Fibroblast of the aortic adventitia (primary cell): Measurements from ENCODE around the gene ELOVL6. TPM values are rescaled to one million over a fixed set of nuclear protein-coding genes. Genes with fewer than 3 reads are reported as not detected.
"Not testable (repeated sequence)": the region's sequence is repeated elsewhere in the genome, so short reads cannot be mapped to it uniquely, and the experiment has no call there.

Source experiments
- DNase-seq: peaks from one replicate; pipeline ENCODE4 v3.0.0-alpha.2; 2010; ENCODE audit warnings: low read depth
- H3K4me3 ChIP-seq: 2 replicates; pipeline ENCODE4 v1.5.1; 2011; ENCODE audit warnings: low read depth, mild to moderate bottlenecking, control low read depth, low read length, moderate library complexity
- total RNA-seq: library from RNA; depleted of rRNA; stranded (reverse); fragments of >200 nt; gene quantifications from 2 replicates; pipeline ENCODE4 v1.2.3, GENCODE V29; 2012; ENCODE audit warnings: low replicate concordance
- TF ChIP-seq, protein P1 (sequence below): IDR thresholded peaks from 2 replicates; pipeline ENCODE4 v1.5.1; 2011; ENCODE audit warnings: mild to moderate bottlenecking, low read length, control low read depth, inconsistent platforms; ENCODE audit not compliant: insufficient read depth

Gene ELOVL6
- total RNA-seq, 1 donor = 23.0 TPM

- no peak overlapping the region for H3K4me3 ChIP-seq
- TF ChIP-seq, protein P1, sequence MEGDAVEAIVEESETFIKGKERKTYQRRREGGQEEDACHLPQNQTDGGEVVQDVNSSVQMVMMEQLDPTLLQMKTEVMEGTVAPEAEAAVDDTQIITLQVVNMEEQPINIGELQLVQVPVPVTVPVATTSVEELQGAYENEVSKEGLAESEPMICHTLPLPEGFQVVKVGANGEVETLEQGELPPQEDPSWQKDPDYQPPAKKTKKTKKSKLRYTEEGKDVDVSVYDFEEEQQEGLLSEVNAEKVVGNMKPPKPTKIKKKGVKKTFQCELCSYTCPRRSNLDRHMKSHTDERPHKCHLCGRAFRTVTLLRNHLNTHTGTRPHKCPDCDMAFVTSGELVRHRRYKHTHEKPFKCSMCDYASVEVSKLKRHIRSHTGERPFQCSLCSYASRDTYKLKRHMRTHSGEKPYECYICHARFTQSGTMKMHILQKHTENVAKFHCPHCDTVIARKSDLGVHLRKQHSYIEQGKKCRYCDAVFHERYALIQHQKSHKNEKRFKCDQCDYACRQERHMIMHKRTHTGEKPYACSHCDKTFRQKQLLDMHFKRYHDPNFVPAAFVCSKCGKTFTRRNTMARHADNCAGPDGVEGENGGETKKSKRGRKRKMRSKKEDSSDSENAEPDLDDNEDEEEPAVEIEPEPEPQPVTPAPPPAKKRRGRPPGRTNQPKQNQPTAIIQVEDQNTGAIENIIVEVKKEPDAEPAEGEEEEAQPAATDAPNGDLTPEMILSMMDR = no peak
- DNase-seq = no peak
Observed at GRCh38 chr4:110042545-110043517, 155.6 kb downstream of the ELOVL6 start.

DNA sequence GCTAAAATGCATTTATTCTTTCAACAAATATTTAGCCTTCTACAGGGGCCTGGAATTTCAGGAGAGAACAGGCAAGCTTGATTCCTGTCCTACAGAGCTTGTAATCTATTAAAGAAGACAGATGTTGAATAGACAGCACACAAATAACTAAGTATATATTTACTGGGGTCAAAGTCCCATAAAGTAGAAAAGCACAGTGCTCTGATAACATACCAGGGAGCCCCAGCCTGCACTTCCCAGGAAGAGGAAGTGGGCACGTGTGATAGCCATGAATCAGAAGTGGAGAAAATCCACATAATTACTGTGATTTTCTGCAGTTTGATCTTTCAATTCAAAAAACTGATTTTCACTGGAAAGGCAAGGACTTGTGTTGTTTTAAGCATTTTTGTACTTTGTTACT is 156.7 kb downstream of the ELOVL6 start:
- TF ChIP-seq, protein P1 = no peak
- no peak overlapping the region for H3K4me3 ChIP-seq

DNA sequence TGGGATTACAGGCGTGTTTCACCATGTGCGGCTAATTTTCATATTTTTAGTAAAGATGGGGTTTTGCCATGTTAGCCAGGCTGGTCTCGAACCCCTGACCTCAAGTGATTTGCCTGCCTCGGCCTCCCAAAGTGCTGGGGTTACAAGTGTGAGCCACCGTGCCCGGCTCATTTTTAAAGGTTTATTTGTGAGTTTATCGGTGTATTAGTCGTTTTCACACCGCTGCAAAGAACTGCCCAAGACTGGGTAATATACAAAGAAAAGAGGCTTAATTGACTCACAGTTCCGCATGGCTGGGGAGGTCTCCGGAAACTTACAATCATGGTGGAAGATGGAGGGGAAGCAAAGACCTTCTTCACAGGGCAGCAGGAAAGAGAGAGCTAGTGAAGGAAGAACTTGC is 159.3 kb downstream of the ELOVL6 start:
- not testable (repeated sequence) for H3K4me3 ChIP-seq, DNase-seq

More for the DNA sequence above, 156.7 kb downstream of the ELOVL6 start:
- no peak for DNase-seq

DNA sequence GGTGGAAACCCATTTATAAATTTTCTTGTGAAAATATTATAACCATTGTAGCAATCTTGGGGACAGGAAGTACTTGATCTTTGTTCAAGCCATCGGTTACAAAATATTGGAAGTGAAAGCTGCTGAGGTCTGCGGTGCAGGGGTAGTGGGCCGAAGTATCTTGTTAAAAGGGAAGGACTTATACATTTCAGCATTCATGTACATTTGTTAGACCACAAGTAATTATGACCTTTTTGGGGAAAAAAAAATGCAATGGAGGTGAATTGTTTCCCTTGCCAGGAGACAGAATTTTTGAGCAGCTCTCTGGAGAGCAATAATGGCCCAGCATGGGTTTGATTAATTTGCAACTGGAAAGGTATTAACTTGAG is 164.4 kb downstream of the ELOVL6 start:
- H3K4me3 ChIP-seq = no peak overlapping the region
- TF ChIP-seq, protein P1 = no peak
- DNase-seq = no peak

GRCh38 chr4:110033355-110034025 is 164.9 kb downstream of the ELOVL6 start:
- no peak for DNase-seq
- TF ChIP-seq, protein P1 = no peak

DNA sequence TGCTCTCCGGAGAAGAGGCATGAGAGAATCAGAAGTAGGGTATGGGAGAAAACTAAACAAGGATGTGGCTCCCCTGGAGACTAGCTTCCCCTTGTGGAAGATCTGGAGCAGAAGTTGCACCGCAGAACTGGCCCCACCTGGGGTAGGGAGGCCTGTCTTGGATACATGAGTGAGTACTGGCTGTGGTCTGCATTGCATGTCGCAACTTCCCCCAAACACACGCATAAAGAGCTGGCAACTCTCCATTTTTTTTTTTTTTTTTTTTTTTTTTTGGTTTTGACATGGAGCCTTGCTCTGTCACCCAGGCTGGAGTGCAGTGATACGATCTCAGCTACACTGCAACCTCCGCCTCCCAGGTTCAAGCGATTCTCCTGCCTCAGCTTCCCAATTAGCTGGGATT is 165.8 kb downstream of the ELOVL6 start:
- no peak for DNase-seq
- no peak overlapping the region for H3K4me3 ChIP-seq
- TF ChIP-seq, protein P1 = no peak

More at GRCh38 chr4:110033355-110034025, 164.9 kb downstream of the ELOVL6 start:
- H3K4me3 ChIP-seq = no peak overlapping the region

- no peak overlapping the region for H3K4me3 ChIP-seq
- TF ChIP-seq, protein P1 = no peak
- DNase-seq = no peak
Observed at GRCh38 chr4:110025718-110026117, 172.7 kb downstream of the ELOVL6 start.
